H9 (cell line): ENCODE measurements around the gene CISD1. TPM values are rescaled to one million over a fixed set of nuclear protein-coding genes. Genes with fewer than 3 reads are reported as not detected.

Source experiments
- DNase-seq: peaks from one replicate; pipeline ENCODE4 v3.0.0-alpha.2; 2017
- H2AFZ ChIP-seq: one replicate; pipeline ENCODE4 v1.6.1; 2013; ENCODE audit warnings: mild to moderate bottlenecking, low read length, control low read depth, moderate library complexity
- H2AK5ac ChIP-seq: 2 replicates; pipeline ENCODE4 v1.6.1; 2013; ENCODE audit warnings: low read length, control low read depth, mixed read lengths; ENCODE audit not compliant: insufficient read length
- H2BK120ac ChIP-seq: one replicate; pipeline ENCODE4 v1.6.1; 2013; ENCODE audit warnings: low read depth, mild to moderate bottlenecking, low read length, control low read depth, inconsistent platforms; ENCODE audit not compliant: poor library complexity, severe bottlenecking
- H2BK12ac ChIP-seq: 2 replicates; pipeline ENCODE4 v1.6.1; 2013; ENCODE audit warnings: low read length, control low read depth, mixed read lengths, low read depth; ENCODE audit not compliant: insufficient read length
- H2BK15ac ChIP-seq: 2 replicates; pipeline ENCODE4 v1.6.1; 2013; ENCODE audit warnings: low read depth, low read length, control low read depth
- H2BK20ac ChIP-seq: one replicate; pipeline ENCODE4 v1.6.1; 2013; ENCODE audit warnings: low read depth, mild to moderate bottlenecking, low read length, control low read depth, inconsistent platforms; ENCODE audit not compliant: poor library complexity, severe bottlenecking
- H2BK5ac ChIP-seq: 2 replicates; pipeline ENCODE4 v1.6.1; 2013; ENCODE audit warnings: low read length, control low read depth, mixed read lengths; ENCODE audit not compliant: insufficient read length
- H3K14ac ChIP-seq: 2 replicates; pipeline ENCODE4 v1.6.1; 2013; ENCODE audit warnings: low read length, control low read depth; ENCODE audit not compliant: insufficient read depth
- H3K18ac ChIP-seq: 2 replicates; pipeline ENCODE4 v1.6.1; 2013; ENCODE audit warnings: low read depth, mild to moderate bottlenecking, mixed read lengths, low read length, control low read depth; ENCODE audit not compliant: insufficient read length
- H3K23ac ChIP-seq: 2 replicates; pipeline ENCODE4 v1.6.1; 2013; ENCODE audit warnings: low read length, control low read depth, mixed read lengths, low read depth; ENCODE audit not compliant: insufficient read length
- H3K23me2 ChIP-seq: 2 replicates; pipeline ENCODE4 v1.6.1; 2013; ENCODE audit warnings: low read depth, mild to moderate bottlenecking, mixed read lengths, low read length, control low read depth; ENCODE audit not compliant: insufficient read length, poor library complexity, severe bottlenecking
- H3K27ac ChIP-seq: 2 replicates; pipeline ENCODE4 v1.5.1; 2013; ENCODE audit warnings: low read length, control low read depth, mixed read lengths, low read depth; ENCODE audit not compliant: insufficient read length
- H3K27me3 ChIP-seq: 2 replicates; pipeline ENCODE4 v1.6.1; 2013; ENCODE audit warnings: low read length, control low read depth, inconsistent platforms; ENCODE audit not compliant: insufficient read depth
- H3K4ac ChIP-seq: 2 replicates; pipeline ENCODE4 v1.6.1; 2013; ENCODE audit warnings: low read depth, mild to moderate bottlenecking, control low read depth, inconsistent platforms, low read length, moderate library complexity
- H3K4me1 ChIP-seq: 2 replicates; pipeline ENCODE4 v1.6.1; 2013; ENCODE audit warnings: low read length, control low read depth, inconsistent platforms; ENCODE audit not compliant: insufficient read depth
- H3K4me2 ChIP-seq: 2 replicates; pipeline ENCODE4 v1.6.1; 2013; ENCODE audit warnings: low read length, control low read depth, mixed read lengths; ENCODE audit not compliant: insufficient read length, insufficient read depth
- H3K56ac ChIP-seq: 2 replicates; pipeline ENCODE4 v1.6.1; 2013; ENCODE audit warnings: low read depth, mild to moderate bottlenecking, mixed read lengths, low read length, control low read depth; ENCODE audit not compliant: insufficient read length
- H3K79me1 ChIP-seq: 2 replicates; pipeline ENCODE4 v1.6.1; 2013; ENCODE audit warnings: low read depth, mild to moderate bottlenecking, moderate library complexity, low read length, control low read depth, inconsistent platforms; ENCODE audit not compliant: insufficient read depth, poor library complexity, severe bottlenecking
- H3K79me2 ChIP-seq: 2 replicates; pipeline ENCODE4 v1.6.1; 2013; ENCODE audit warnings: low read length, control low read depth, inconsistent platforms; ENCODE audit not compliant: insufficient read depth
- H3K9ac ChIP-seq: 2 replicates; pipeline ENCODE4 v1.6.1; 2013; ENCODE audit warnings: low read length, control low read depth, mixed read lengths; ENCODE audit not compliant: insufficient read length; ENCODE audit errors: extremely low read depth
- H3K9me3 ChIP-seq: one replicate; pipeline ENCODE4 v1.6.1; 2013; ENCODE audit warnings: low read depth, low read length, inconsistent platforms; ENCODE audit not compliant: control insufficient read depth
- H3T11ph ChIP-seq: one replicate; pipeline ENCODE4 v1.6.1; 2013; ENCODE audit warnings: mild to moderate bottlenecking, low read length, control low read depth, inconsistent platforms
- H4K20me1 ChIP-seq: one replicate; pipeline ENCODE4 v1.6.1; 2013; ENCODE audit not compliant: control insufficient read depth, insufficient read length, insufficient read depth
- H4K5ac ChIP-seq: 2 replicates; pipeline ENCODE4 v1.6.1; 2013; ENCODE audit warnings: low read depth, mild to moderate bottlenecking, mixed read lengths, low read length, control low read depth; ENCODE audit not compliant: insufficient read length
- H4K8ac ChIP-seq: replicated peaks from 2 replicates; pipeline ENCODE4 v1.6.1; 2013; ENCODE audit warnings: low read length, control low read depth, mixed read lengths, low read depth; ENCODE audit not compliant: insufficient read length
- H4K91ac ChIP-seq: 2 replicates; pipeline ENCODE4 v1.6.1; 2013; ENCODE audit warnings: low read depth, mild to moderate bottlenecking, moderate library complexity, mixed read lengths, low read length, control low read depth; ENCODE audit not compliant: insufficient read length
- H3K27ac Mint-ChIP-seq, 3 experiments: 2 replicates in 2 of 3; 3 replicates in 1 of 3; pipeline ENCODE4 v1.8.0; 2020 to 2021; ENCODE audit warnings: mixed read lengths in 3 of 3, mild to moderate bottlenecking in 1 of 3, moderate library complexity in 1 of 3
- H3K27me3 Mint-ChIP-seq: 2 replicates; pipeline ENCODE4 v1.8.0; 2021; ENCODE audit warnings: low read depth, mild to moderate bottlenecking, moderate library complexity, mixed read lengths
- H3K36me3 Mint-ChIP-seq, 3 experiments: 2 replicates in 2 of 3; 3 replicates in 1 of 3; pipeline ENCODE4 v1.8.0; 2020 to 2021; ENCODE audit warnings: low read depth in 3 of 3, mixed read lengths in 3 of 3; ENCODE audit not compliant: insufficient read depth in 1 of 3
- H3K4me1 Mint-ChIP-seq, 2 experiments: 2 replicates each; pipeline ENCODE4 v1.8.0; 2020; ENCODE audit warnings: mixed read lengths in 2 of 2
- H3K4me3 Mint-ChIP-seq, 2 experiments: 2 replicates in 1 of 2; 3 replicates in 1 of 2; pipeline ENCODE4 v1.8.0; 2020 to 2021; ENCODE audit warnings: mild to moderate bottlenecking in 2 of 2, mixed read lengths in 2 of 2, moderate library complexity in 1 of 2
- H3K9me3 Mint-ChIP-seq, 2 experiments: 2 replicates in 1 of 2; 3 replicates in 1 of 2; pipeline ENCODE4 v1.8.0; 2020; ENCODE audit warnings: mild to moderate bottlenecking in 2 of 2, mixed read lengths in 2 of 2, moderate library complexity in 1 of 2
- CTCF ChIP-seq: fragments of 200-600 bp; sonication (generic); conservative IDR thresholded peaks from 3 replicates; pipeline ENCODE4 v1.8.0; 2021; ENCODE audit warnings: antibody characterized with exemption, mild to moderate bottlenecking
- WGBS: extraction: QIAGEN DNeasy Blood & Tissue Kit; methylation state at CpG from one replicate; pipeline ENCODE4 v1.1.7; 2013; ENCODE audit warnings: missing lambda C conversion rate, low lambda C conversion rate, mixed read lengths; ENCODE audit not compliant: insufficient read length; ENCODE audit errors: extremely low coverage; 5-methylcytosine and 5-hydroxymethylcytosine counted together
- total RNA-seq: library from RNA; stranded (reverse); gene quantifications from 2 replicates; pipeline ENCODE4 v1.2.1, GENCODE V29; 2021

CISD1 gene
- total RNA-seq, 1 experiment from 2014 or later = 42.0 TPM

GRCh38 chr10:58293989-58294388 lies 25.0 kb downstream of the CISD1 start:
- Histone ChIP-seq H4K20me1 (no peaks in the 10 kb centered on the region), H3K79me2 (no peaks in the 10 kb centered on the region), H2AK5ac (no peak overlapping the region), H3K9me3 (no peaks in the 10 kb centered on the region), H2AFZ (no peak overlapping the region), H2BK12ac (no peak overlapping the region), H4K91ac (no peak overlapping the region), H3K4me2 (no peak overlapping the region), H4K5ac (no peak overlapping the region), H3K23ac (no peak overlapping the region), H3K23me2 (no peaks in the 10 kb centered on the region), H3K56ac (no peak overlapping the region), H2BK20ac (no peak overlapping the region), H4K8ac (no peak overlapping the region), H3K79me1 (no peaks in the 10 kb centered on the region), H2BK15ac (no peak overlapping the region), H3T11ph (no peak overlapping the region), H2BK5ac (no peak overlapping the region), H3K4me1 (no peaks in the 10 kb centered on the region; the same call in 1 of the 2 replicates), H3K4ac (no peak overlapping the region), H3K9ac (no peak overlapping the region), H3K14ac (no peak overlapping the region), H3K27ac (no peak overlapping the region), H2BK120ac (no peak overlapping the region), H3K27me3 (no peaks in the 10 kb centered on the region), H3K18ac (no peak overlapping the region)
- Mint-ChIP-seq H3K36me3 (peaks cover 0 to 5% (median 2%) of the 10 kb centered on the region in 3 experiments; a peak in 2 of 7 replicates), H3K4me1 (peaks cover 8 to 14% of the 10 kb centered on the region in 2 experiments), H3K4me3 (no peak overlapping the region), H3K27ac (peak overlapping the region in 1 of 3 experiments; percentile 10; a peak in 1 of 7 replicates), H3K9me3 (no peaks in the 10 kb centered on the region), H3K27me3 (no peaks in the 10 kb centered on the region)
- no peak for TF ChIP-seq CTCF
- no peak for DNase-seq
- WGBS = no CpG with 5 or more reads among the region's 5 CpGs
